Bladder microvascular endothelial cell (primary cell): ENCODE measurements around the gene MC3R. TPM values are rescaled to one million over a fixed set of nuclear protein-coding genes. Genes with fewer than 3 reads are reported as not detected.

ENCODE experiments used
- total RNA-seq: library from RNA; depleted of rRNA; stranded (reverse); fragments of >200 nt; gene quantifications from 2 replicates; pipeline ENCODE4 v1.2.3, GENCODE V29; 2014

MC3R gene
- not detected in 2 replicates for total RNA-seq

DNA sequence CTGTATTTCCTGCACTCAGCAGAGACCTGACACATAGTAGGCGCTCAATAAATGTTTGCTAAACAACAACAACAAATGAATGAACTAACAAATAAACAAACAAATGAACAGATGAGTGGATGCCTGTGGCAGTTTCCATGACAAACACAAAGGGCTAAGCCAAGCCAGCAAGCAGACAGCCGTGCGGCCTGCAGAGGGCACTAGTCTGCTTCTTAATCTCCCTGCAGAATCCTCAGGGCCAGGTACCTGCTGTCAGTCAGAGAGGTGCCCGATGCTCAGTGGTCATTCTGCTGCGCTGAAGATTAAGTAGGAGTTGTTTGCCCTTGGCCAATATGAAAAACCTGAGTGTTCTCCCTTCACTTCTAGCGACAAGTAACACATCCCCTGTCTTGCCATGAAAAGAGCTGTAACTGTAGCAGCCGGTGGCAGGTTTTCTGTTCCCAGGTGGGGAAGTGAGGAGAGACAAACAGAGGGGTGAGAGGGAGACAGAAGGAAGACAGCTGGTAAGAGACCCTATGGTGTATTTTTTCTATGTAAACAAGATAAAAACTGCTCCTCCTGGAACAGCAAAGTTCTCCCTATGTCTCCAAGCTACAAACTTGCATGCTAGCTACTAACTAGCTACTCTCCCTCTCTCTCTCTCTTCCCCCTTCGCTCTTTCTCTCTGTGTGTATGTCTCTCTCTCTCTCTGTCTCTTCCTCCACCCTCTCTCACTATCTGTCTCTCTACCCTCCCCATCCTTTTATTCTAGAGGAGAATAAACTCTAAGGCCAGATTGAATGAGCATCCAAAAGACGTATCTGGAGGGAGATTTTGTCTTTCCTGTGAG, at the start of gene MC3R:
Gene MC3R (plus strand): TSS at position 779 of the 829 bp plus-strand sequence. CDS start 112 bp downstream, outside the sequence.

Other genes with a start within 250 kb of the MC3R start
- gene CBLN4, start 243.2 kb upstream of the MC3R start, total RNA-seq: not detected in 2 replicates
- 27.0 and 27.7 TPM in 2 replicates for gene FAM210B, start 110.2 kb downstream of the MC3R start, total RNA-seq
- gene AURKA, start 143.5 kb downstream of the MC3R start, total RNA-seq: 18.8 and 30.9 TPM in 2 replicates
- gene CSTF1, start 143.9 kb downstream of the MC3R start, total RNA-seq: 19.4 and 44.6 TPM in 2 replicates
- gene CASS4, start 163.5 kb downstream of the MC3R start, total RNA-seq: not detected in 2 replicates
- 70.7 and 94.8 TPM in 2 replicates for gene RTF2, start 219.9 kb downstream of the MC3R start, total RNA-seq